ENCODE results near the gene GATB.

The GATB gene

DNA sequence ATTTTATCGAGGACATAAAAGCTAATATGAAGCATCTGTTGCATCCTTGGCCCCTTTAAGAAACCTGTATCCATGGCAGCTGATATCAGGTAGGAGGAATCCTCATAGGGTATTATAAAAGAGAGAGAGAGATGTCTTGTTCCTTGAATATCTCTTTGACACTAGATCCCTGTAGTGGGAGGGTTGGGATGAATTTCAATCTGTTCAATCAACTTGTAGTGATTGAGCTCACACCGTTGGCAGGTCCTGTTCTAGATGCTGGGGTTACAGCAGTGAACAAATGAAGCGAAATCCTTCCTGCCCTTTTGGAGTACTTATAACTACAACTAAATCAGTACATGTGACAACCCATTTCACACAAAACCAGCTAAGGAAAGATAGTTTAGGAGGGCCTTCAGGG, 35.3 kb upstream of the GATB start:
- Histone ChIP-seq H4K91ac (ENCODE audit: low read depth, low read length, poor library complexity) (no peak overlapping the region), H3K27ac (replicated peaks; ENCODE audit: low read length) (no peak overlapping the region), H3K79me1 (ENCODE audit: low read depth, low read length) (no peaks in the 10 kb centered on the region), H2AK5ac (ENCODE audit: low read depth, low read length) (no peak overlapping the region), H3K9me3 (replicated peaks in 1 of 2; ENCODE audit: control insufficient read depth in 2 of 2, insufficient read depth in 1 of 2, low read depth in 1 of 2, low read length in 2 of 2) (no peaks in the 10 kb centered on the region), H3K9ac (ENCODE audit: low read depth, low read length, poor library complexity) (no peak overlapping the region), H3K4me1 (ENCODE audit: control insufficient read depth in 2 of 2, insufficient read depth in 1 of 2, low read depth in 1 of 2, low read length in 2 of 2) (no peaks in the 10 kb centered on the region), H2AFZ (ENCODE audit: low read length) (no peak overlapping the region), H2BK120ac (ENCODE audit: low read depth, low read length) (no peak overlapping the region), H2BK12ac (ENCODE audit: low read length) (no peak overlapping the region), H3K4ac (ENCODE audit: low read length) (no peak overlapping the region), H3K36me3 (replicated peaks in 1 of 2; ENCODE audit: control insufficient read depth in 2 of 2, insufficient read depth in 2 of 2, low read length in 2 of 2) (no peaks in the 10 kb centered on the region), H3K4me3 (ENCODE audit: low read length in 2 of 2) (no peak overlapping the region), H2BK15ac (ENCODE audit: low read length) (no peak overlapping the region), H3K14ac (ENCODE audit: low read length) (no peak overlapping the region), H2BK5ac (ENCODE audit: low read length) (no peak overlapping the region), H3K4me2 (ENCODE audit: insufficient read depth, low read length, poor library complexity, severe bottlenecking) (no peak overlapping the region), H3K27me3 (ENCODE audit: control insufficient read depth in 3 of 3, insufficient read depth in 3 of 3, low read depth in 1 of 3, low read length in 3 of 3) (no peaks in the 10 kb centered on the region), H4K8ac (ENCODE audit: low read depth, low read length) (no peak overlapping the region), H3K18ac (ENCODE audit: low read length) (no peak overlapping the region), H3K23ac (ENCODE audit: low read depth, low read length, poor library complexity) (no peak overlapping the region)
- DNase-seq (ENCODE audit: low spot score): no peak
- no CpG with 5 or more reads among the region's 3 CpGs for WGBS, 2 donors (ENCODE audit: extremely low coverage in 2 of 2, insufficient read length in 2 of 2, insufficient replicate concordance in 1 of 2)

DNA sequence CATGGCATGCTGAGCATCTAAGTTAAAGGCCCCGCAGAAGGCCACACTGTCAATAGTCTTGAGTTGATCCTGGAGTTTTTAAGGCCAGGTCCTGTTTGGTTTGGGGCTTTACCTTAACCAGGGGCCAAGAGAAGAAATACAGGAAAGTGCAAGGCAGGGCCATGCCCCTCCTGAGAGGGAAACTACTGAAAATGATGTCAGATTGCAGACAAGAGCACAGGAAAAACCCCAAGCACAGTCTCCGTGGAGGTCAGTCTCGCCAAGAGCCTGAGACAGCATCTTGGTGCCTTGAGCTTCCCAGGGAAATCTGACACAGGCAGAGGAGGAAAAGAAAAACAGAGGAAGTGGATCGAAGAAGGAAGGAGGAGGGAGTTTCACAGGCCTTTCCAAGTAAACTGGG, 32.2 kb upstream of the GATB start:
- Histone ChIP-seq H3K4me3 (ENCODE audit: low read length in 2 of 2) (no peak overlapping the region), H2AK5ac (ENCODE audit: low read depth, low read length) (no peak overlapping the region), H3K18ac (ENCODE audit: low read length) (no peak overlapping the region), H3K79me1 (ENCODE audit: low read depth, low read length) (no peaks in the 10 kb centered on the region), H3K4me1 (ENCODE audit: control insufficient read depth in 2 of 2, insufficient read depth in 1 of 2, low read depth in 1 of 2, low read length in 2 of 2) (no peaks in the 10 kb centered on the region), H4K8ac (ENCODE audit: low read depth, low read length) (no peak overlapping the region), H3K9ac (ENCODE audit: low read depth, low read length, poor library complexity) (no peak overlapping the region), H2BK120ac (ENCODE audit: low read depth, low read length) (no peak overlapping the region), H3K4me2 (ENCODE audit: insufficient read depth, low read length, poor library complexity, severe bottlenecking) (no peak overlapping the region), H3K9me3 (replicated peaks in 1 of 2; ENCODE audit: control insufficient read depth in 2 of 2, insufficient read depth in 1 of 2, low read depth in 1 of 2, low read length in 2 of 2) (no peaks in the 10 kb centered on the region), H3K4ac (ENCODE audit: low read length) (no peak overlapping the region), H2BK12ac (ENCODE audit: low read length) (no peak overlapping the region), H2AFZ (ENCODE audit: low read length) (no peak overlapping the region), H3K23ac (ENCODE audit: low read depth, low read length, poor library complexity) (no peak overlapping the region), H2BK15ac (ENCODE audit: low read length) (no peak overlapping the region), H3K27ac (replicated peaks; ENCODE audit: low read length) (no peak overlapping the region), H3K27me3 (ENCODE audit: control insufficient read depth in 3 of 3, insufficient read depth in 3 of 3, low read depth in 1 of 3, low read length in 3 of 3) (no peaks in the 10 kb centered on the region), H3K36me3 (replicated peaks in 1 of 2; ENCODE audit: control insufficient read depth in 2 of 2, insufficient read depth in 2 of 2, low read length in 2 of 2) (no peaks in the 10 kb centered on the region), H3K14ac (ENCODE audit: low read length) (no peak overlapping the region), H4K91ac (ENCODE audit: low read depth, low read length, poor library complexity) (no peak overlapping the region), H2BK5ac (ENCODE audit: low read length) (no peak overlapping the region)
- WGBS, 2 donors (ENCODE audit: extremely low coverage in 2 of 2, insufficient read length in 2 of 2, insufficient replicate concordance in 1 of 2): no CpG with 5 or more reads among the region's 4 CpGs
- DNase-seq (ENCODE audit: low spot score): no peak

DNA sequence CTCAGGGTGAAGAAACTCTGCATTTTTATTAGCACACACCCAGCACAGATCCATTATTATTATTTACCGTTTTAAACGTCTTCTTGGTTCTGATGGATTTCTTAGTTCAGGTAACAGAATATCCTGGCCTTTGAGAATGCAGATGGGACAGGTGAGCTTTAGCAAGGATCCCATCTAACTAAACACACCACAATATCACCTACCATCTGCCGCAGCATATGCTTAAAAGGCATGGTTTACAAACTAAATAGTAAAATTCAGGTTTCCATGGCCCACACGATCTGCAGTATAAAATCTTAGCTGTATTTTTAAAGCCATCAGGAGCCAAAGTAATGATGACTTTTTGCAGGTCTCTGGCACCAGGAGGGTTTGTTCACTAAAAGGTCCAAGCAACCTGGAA, 31.7 kb upstream of the GATB start:
- DNase-seq (ENCODE audit: low spot score): no peak
- Histone ChIP-seq H3K9me3 (replicated peaks in 1 of 2; ENCODE audit: control insufficient read depth in 2 of 2, insufficient read depth in 1 of 2, low read depth in 1 of 2, low read length in 2 of 2) (no peaks in the 10 kb centered on the region), H3K14ac (ENCODE audit: low read length) (no peak overlapping the region), H2AK5ac (ENCODE audit: low read depth, low read length) (no peak overlapping the region), H3K23ac (ENCODE audit: low read depth, low read length, poor library complexity) (no peak overlapping the region), H3K4me2 (ENCODE audit: insufficient read depth, low read length, poor library complexity, severe bottlenecking) (no peak overlapping the region), H3K4me3 (ENCODE audit: low read length in 2 of 2) (no peak overlapping the region), H4K8ac (ENCODE audit: low read depth, low read length) (no peak overlapping the region), H3K36me3 (replicated peaks in 1 of 2; ENCODE audit: control insufficient read depth in 2 of 2, insufficient read depth in 2 of 2, low read length in 2 of 2) (no peaks in the 10 kb centered on the region), H2BK15ac (ENCODE audit: low read length) (no peak overlapping the region), H3K27me3 (ENCODE audit: control insufficient read depth in 3 of 3, insufficient read depth in 3 of 3, low read depth in 1 of 3, low read length in 3 of 3) (peaks cover 0 to under 1% (median 0%) of the 10 kb centered on the region in 3 experiments), H4K91ac (ENCODE audit: low read depth, low read length, poor library complexity) (no peak overlapping the region), H2BK120ac (ENCODE audit: low read depth, low read length) (no peak overlapping the region), H3K18ac (ENCODE audit: low read length) (no peak overlapping the region), H3K4ac (ENCODE audit: low read length) (no peak overlapping the region), H3K27ac (replicated peaks; ENCODE audit: low read length) (no peak overlapping the region), H2AFZ (ENCODE audit: low read length) (no peak overlapping the region), H2BK5ac (ENCODE audit: low read length) (no peak overlapping the region), H3K4me1 (ENCODE audit: control insufficient read depth in 2 of 2, insufficient read depth in 1 of 2, low read depth in 1 of 2, low read length in 2 of 2) (no peaks in the 10 kb centered on the region), H3K79me1 (ENCODE audit: low read depth, low read length) (no peaks in the 10 kb centered on the region), H3K9ac (ENCODE audit: low read depth, low read length, poor library complexity) (no peak overlapping the region), H2BK12ac (ENCODE audit: low read length) (no peak overlapping the region)
- no CpG with 5 or more reads among the region's 4 CpGs for whole genome bisulfite sequencing, 2 donors (ENCODE audit: extremely low coverage in 2 of 2, insufficient read length in 2 of 2, insufficient replicate concordance in 1 of 2)

GRCh38 chr4:151788021-151788420, 27.2 kb upstream of the GATB start:
- no peak overlapping the region for H3K27ac ChIP-seq (replicated peaks; ENCODE audit: low read length)
- H4K8ac ChIP-seq (ENCODE audit: low read depth, low read length): no peak overlapping the region
- no peaks in the 10 kb centered on the region for H3K9me3 ChIP-seq (replicated peaks in 1 of 2; ENCODE audit: control insufficient read depth in 2 of 2, insufficient read depth in 1 of 2, low read depth in 1 of 2, low read length in 2 of 2)
- no peak overlapping the region for H2BK15ac ChIP-seq (ENCODE audit: low read length)
- peaks cover 0 to 3% (median 0%) of the 10 kb centered on the region in 3 experiments for H3K27me3 ChIP-seq (ENCODE audit: control insufficient read depth in 3 of 3, insufficient read depth in 3 of 3, low read depth in 1 of 3, low read length in 3 of 3)
- no peak overlapping the region for H2BK12ac ChIP-seq (ENCODE audit: low read length)
- H3K18ac ChIP-seq (ENCODE audit: low read length): no peak overlapping the region
- H3K4ac ChIP-seq (ENCODE audit: low read length): no peak overlapping the region
- H3K4me3 ChIP-seq (ENCODE audit: low read length in 2 of 2): no peak overlapping the region
- no peak overlapping the region for H4K91ac ChIP-seq (ENCODE audit: low read depth, low read length, poor library complexity)
- H3K4me1 ChIP-seq (ENCODE audit: control insufficient read depth in 2 of 2, insufficient read depth in 1 of 2, low read depth in 1 of 2, low read length in 2 of 2): peaks cover 0 to 6% of the 10 kb centered on the region in 2 donors
- no peak for DNase-seq (ENCODE audit: low spot score)
- no peaks in the 10 kb centered on the region for H3K79me1 ChIP-seq (ENCODE audit: low read depth, low read length)
- no peak overlapping the region for H3K9ac ChIP-seq (ENCODE audit: low read depth, low read length, poor library complexity)
- no peak overlapping the region for H2BK5ac ChIP-seq (ENCODE audit: low read length)
- H3K23ac ChIP-seq (ENCODE audit: low read depth, low read length, poor library complexity): no peak overlapping the region
- no peak overlapping the region for H2AFZ ChIP-seq (ENCODE audit: low read length)
- no peak overlapping the region for H2BK120ac ChIP-seq (ENCODE audit: low read depth, low read length)
- H2AK5ac ChIP-seq (ENCODE audit: low read depth, low read length): no peak overlapping the region
- no peak overlapping the region for H3K14ac ChIP-seq (ENCODE audit: low read length)
- no peaks in the 10 kb centered on the region for H3K36me3 ChIP-seq (replicated peaks in 1 of 2; ENCODE audit: control insufficient read depth in 2 of 2, insufficient read depth in 2 of 2, low read length in 2 of 2)
- H3K4me2 ChIP-seq (ENCODE audit: insufficient read depth, low read length, poor library complexity, severe bottlenecking): no peak overlapping the region

Measured in neuronal stem cell (in vitro differentiated cells).